IMR-90 (cell line): Measurements from ENCODE around the gene RPN1.

Experiments
- BHLHE40 ChIP-seq: fragments of 150-350 bp; IDR thresholded peaks from 2 replicates; pipeline ENCODE4 v1.6.1; 2016; ENCODE audit warnings: mild to moderate bottlenecking, low read depth, low read length
- CEBPB ChIP-seq: IDR thresholded peaks from 2 replicates; pipeline ENCODE4 v1.6.1; 2012; ENCODE audit warnings: low read depth, low read length, improper control_type of control experiment
- MXI1 ChIP-seq: IDR thresholded peaks from 2 replicates; pipeline ENCODE4 v1.6.1; 2012; ENCODE audit warnings: low read depth, mild to moderate bottlenecking, low read length, moderate library complexity, borderline replicate concordance
- POLR2A ChIP-seq: IDR thresholded peaks from 2 replicates; pipeline ENCODE4 v1.6.1; 2012; ENCODE audit warnings: mild to moderate bottlenecking, low read depth, low read length
- RCOR1 ChIP-seq: IDR thresholded peaks from 2 replicates; pipeline ENCODE4 v1.6.1; 2012; ENCODE audit warnings: mild to moderate bottlenecking, low read length, improper control_type of control experiment; ENCODE audit not compliant: insufficient replicate concordance
- SMC3 ChIP-seq: fragments of 150-350 bp; IDR thresholded peaks from 2 replicates; pipeline ENCODE4 v1.6.1; 2016; ENCODE audit warnings: low read depth, mild to moderate bottlenecking, antibody characterized with exemption, low read length, moderate library complexity
- TF ChIP-seq, protein P1 (sequence below): fragments of 150-350 bp; IDR thresholded peaks from 2 replicates; pipeline ENCODE4 v1.6.1; 2017; ENCODE audit warnings: mild to moderate bottlenecking, antibody characterized with exemption, low read length, low read depth
- TF ChIP-seq, protein P2 (sequence below): conservative IDR thresholded peaks from 2 replicates; pipeline ENCODE4 v1.5.1; 2012; ENCODE audit warnings: mild to moderate bottlenecking, low read depth, low read length, improper control_type of control experiment

DNA sequence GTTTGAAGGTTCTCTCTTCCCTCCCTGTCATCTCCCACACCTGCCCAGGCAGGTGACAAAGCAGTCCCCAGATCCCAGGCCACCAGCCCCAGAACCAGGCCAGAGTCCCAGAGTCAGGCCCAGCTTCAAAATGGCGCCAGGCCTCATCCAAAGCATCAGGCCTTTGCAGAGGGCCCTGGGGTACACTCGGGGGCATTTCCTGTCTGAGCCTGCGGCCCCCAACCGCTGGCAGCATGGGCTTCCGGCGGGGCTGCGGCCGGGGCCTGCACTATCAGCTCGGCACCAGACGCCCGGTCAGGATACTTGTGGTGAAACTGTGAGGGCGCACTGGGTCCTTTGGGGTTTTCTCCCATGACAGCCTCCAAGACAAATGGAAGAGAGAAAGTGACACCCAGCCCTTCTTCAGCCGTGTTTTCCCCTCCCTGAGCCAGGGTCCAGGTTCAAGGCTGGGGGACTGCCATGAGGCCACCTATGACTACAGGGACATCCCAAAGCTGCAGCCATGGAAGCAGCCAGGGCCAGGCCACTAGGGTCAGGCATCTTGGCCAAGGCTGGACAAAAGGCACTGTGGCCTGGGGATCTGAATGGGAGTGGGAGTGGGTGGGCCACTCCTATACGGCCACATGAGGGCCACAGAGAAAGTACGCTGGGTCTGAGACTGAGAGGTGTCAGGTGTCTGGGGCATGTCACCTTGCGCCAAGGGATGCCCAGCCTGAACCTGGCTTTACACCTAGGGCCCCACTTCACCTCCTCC lies 33.9 kb downstream of the RPN1 start:
- TF ChIP-seq, protein P1, sequence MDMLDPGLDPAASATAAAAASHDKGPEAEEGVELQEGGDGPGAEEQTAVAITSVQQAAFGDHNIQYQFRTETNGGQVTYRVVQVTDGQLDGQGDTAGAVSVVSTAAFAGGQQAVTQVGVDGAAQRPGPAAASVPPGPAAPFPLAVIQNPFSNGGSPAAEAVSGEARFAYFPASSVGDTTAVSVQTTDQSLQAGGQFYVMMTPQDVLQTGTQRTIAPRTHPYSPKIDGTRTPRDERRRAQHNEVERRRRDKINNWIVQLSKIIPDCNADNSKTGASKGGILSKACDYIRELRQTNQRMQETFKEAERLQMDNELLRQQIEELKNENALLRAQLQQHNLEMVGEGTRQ = no peak
- TF ChIP-seq POLR2A (no peak), CEBPB (no peak), SMC3 (no peak), MXI1 (no peak), RCOR1 (no peak), BHLHE40 (no peak)
- TF ChIP-seq, protein P2, sequence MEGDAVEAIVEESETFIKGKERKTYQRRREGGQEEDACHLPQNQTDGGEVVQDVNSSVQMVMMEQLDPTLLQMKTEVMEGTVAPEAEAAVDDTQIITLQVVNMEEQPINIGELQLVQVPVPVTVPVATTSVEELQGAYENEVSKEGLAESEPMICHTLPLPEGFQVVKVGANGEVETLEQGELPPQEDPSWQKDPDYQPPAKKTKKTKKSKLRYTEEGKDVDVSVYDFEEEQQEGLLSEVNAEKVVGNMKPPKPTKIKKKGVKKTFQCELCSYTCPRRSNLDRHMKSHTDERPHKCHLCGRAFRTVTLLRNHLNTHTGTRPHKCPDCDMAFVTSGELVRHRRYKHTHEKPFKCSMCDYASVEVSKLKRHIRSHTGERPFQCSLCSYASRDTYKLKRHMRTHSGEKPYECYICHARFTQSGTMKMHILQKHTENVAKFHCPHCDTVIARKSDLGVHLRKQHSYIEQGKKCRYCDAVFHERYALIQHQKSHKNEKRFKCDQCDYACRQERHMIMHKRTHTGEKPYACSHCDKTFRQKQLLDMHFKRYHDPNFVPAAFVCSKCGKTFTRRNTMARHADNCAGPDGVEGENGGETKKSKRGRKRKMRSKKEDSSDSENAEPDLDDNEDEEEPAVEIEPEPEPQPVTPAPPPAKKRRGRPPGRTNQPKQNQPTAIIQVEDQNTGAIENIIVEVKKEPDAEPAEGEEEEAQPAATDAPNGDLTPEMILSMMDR = no peak
